Astrocyte of the cerebellum (primary cell): Measurements from ENCODE around the gene CHST12.

Source experiments
- DNase-seq: peaks from one replicate; pipeline ENCODE4 v3.0.0-alpha.2; 2011; ENCODE audit warnings: low read depth
- H3K4me3 ChIP-seq: 2 replicates; pipeline ENCODE4 v1.5.1; 2011; ENCODE audit warnings: mild to moderate bottlenecking, low read depth, low read length, moderate library complexity
- in situ Hi-C: cut with HindIII; loops from 2 replicates; pipeline ENCODE4 v1.10.0; 2017; ENCODE audit warnings: low sequenced_read_pairs
- TF ChIP-seq, protein P1 (sequence below): IDR thresholded peaks from 2 replicates; pipeline ENCODE4 v1.5.1; 2012; ENCODE audit warnings: low read length, low read depth, moderate library complexity, mild to moderate bottlenecking; ENCODE audit errors: missing control alignments

Gene CHST12

DNA sequence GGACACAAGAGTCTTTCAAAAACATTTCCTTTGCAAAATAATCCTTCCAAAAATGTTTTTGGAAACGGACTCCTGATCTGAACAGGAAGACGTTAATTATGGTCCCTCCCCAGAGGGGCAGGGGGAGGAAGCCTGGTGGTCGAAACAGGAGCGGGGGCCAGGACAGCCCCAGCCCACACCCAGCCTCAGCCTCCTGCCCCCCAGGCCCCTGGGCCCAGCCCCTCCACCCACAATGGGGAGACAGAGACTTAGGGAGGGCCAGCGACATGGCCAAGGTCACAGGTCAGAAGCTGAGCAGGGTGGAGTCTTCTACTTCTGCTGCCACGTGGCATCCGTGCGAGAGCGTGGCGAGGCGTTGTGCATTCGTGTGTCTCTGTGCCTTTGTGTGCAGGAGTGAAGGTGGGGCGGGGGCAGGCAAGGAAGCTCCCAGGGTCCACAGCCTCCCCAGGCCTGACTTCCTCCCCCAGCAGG, 86.8 kb downstream of the CHST12 start:
- DNase-seq, result no peak
- in situ Hi-C loops, result loop anchor here (10.0 kb wide), 1 partner anchor 55 kb away; no protein-coding TSS in a partner anchor
- TF ChIP-seq, protein P1, sequence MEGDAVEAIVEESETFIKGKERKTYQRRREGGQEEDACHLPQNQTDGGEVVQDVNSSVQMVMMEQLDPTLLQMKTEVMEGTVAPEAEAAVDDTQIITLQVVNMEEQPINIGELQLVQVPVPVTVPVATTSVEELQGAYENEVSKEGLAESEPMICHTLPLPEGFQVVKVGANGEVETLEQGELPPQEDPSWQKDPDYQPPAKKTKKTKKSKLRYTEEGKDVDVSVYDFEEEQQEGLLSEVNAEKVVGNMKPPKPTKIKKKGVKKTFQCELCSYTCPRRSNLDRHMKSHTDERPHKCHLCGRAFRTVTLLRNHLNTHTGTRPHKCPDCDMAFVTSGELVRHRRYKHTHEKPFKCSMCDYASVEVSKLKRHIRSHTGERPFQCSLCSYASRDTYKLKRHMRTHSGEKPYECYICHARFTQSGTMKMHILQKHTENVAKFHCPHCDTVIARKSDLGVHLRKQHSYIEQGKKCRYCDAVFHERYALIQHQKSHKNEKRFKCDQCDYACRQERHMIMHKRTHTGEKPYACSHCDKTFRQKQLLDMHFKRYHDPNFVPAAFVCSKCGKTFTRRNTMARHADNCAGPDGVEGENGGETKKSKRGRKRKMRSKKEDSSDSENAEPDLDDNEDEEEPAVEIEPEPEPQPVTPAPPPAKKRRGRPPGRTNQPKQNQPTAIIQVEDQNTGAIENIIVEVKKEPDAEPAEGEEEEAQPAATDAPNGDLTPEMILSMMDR, result no peak
- H3K4me3 ChIP-seq, result no peak overlapping the region

DNA sequence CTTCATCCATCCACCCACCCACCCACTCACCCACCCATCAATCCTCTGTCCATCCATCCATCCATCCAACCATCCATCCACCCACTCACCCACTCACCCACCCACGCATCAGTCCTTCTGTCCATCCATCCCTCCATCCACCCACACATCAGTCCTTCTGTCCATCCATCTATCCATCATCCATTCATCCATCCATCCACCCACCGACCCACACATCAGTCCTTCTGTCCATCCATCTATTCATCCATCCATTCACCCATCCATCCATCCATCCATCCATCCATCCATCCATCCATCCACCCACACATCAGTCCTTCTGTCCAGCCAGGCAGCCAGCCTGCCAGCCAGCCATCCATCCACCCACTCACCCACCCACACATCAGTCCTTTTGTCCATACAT, 88.6 kb downstream of the CHST12 start:
- DNase-seq, result no peak
- TF ChIP-seq, protein P1, result no peak
- H3K4me3 ChIP-seq, result no peak overlapping the region
- in situ Hi-C loops, result loop anchor here (10.0 kb wide), 1 partner anchor 57 kb away; no protein-coding TSS in a partner anchor

DNA sequence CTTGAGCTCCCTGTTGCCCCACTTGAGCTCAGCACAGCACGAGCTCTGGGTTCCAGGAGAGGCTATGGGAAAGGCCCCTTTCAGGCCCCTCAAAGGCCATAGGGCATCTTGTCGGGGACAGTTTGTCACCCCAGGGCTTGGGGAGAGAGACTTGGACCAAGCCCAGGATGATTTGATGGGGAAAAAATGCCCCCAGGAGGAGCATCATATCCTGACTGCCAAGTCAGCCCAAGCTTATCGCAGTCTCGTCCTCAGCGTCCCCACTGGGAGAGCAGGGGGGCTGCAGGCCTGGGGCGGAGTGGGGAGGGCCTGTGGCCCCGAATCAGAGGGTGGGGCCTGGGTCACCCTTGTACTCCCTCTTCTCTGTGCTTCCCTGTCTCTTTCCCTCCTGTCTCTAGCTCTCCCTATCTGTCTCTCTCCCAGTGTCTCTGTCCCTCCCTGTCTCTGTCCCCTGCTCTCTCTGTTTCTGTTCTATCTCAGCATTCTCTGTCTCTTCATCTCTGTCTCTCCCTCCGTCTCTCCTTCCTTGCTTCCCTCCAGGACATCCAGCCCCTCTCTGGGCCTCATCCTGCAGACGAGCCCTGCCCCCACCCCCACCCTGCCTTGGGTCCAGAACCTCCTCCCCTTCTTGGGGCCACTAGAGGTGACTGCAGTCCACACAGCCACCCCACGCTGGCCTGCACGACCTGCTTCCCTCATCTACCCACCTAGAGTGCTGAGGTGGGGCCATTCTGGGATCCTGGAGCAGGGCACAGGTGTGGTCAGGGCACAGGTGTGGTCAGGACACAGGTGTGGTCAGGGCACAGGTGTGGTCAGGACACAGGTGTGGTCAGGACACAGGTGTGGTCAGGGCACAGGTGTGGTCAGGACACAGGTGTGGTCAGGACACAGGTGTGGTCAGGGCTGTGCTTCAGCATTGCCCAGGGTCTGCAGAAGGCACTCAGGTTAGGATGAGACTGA, 90.1 kb downstream of the CHST12 start:
- no peak overlapping the region for H3K4me3 ChIP-seq
- in situ Hi-C loops, result loop anchor here (10.0 kb wide), 1 partner anchor 59 kb away; no protein-coding TSS in a partner anchor
- DNase-seq, result no peak
- TF ChIP-seq, protein P1, result no peak

DNA sequence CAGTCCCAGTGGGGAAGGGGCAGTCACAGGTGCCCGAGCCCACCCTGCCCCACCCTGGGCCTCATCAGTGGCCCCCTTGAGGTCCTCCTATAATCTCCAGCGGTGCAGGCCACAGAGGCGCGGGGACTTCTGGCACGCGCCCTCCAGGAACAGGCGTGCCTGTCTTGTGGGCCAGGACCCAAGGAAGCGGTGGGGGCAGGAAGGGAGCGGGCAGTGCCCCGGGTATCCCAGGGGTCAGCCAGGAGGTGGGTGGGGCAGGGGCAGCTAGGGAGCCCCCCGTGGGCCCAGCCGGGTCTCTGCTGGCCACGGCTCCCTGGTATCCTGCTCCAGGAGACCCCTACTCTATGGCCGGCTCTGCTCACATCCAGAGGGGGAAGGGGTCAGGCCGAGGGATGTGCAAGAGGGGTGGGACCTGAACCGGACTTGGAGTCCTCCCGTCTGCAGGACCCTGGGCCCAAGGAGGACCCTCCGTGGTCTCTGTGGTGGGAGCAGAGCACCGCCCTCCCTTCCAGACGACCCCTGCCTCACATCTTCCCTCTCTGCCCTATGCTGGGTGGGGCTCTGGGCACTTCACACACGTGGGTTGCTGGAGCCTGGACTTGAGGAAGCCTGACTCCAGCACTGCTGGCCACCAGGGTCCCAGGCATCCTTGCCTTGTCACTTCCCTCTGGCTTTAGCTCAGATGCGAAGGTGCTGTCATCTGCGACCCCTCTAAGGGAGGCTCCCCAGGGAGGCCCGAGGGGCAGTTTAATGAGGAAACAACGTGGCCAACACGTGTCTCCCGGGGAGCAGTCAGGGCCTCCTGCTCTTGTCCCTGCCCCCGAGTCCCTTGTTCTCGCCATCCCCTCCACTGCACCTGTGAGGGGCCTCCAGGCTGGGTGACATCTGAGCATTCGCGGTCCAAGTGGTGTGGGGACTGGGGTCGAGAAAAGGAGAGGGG, 91.0 kb downstream of the CHST12 start:
- in situ Hi-C loops, result loop anchor here (5.0 to 10.0 kb wide), 2 partner anchors 58 to 60 kb away; no protein-coding TSS in a partner anchor
- no peak overlapping the region for H3K4me3 ChIP-seq
- TF ChIP-seq, protein P1, result no peak
- no peak for DNase-seq

DNA sequence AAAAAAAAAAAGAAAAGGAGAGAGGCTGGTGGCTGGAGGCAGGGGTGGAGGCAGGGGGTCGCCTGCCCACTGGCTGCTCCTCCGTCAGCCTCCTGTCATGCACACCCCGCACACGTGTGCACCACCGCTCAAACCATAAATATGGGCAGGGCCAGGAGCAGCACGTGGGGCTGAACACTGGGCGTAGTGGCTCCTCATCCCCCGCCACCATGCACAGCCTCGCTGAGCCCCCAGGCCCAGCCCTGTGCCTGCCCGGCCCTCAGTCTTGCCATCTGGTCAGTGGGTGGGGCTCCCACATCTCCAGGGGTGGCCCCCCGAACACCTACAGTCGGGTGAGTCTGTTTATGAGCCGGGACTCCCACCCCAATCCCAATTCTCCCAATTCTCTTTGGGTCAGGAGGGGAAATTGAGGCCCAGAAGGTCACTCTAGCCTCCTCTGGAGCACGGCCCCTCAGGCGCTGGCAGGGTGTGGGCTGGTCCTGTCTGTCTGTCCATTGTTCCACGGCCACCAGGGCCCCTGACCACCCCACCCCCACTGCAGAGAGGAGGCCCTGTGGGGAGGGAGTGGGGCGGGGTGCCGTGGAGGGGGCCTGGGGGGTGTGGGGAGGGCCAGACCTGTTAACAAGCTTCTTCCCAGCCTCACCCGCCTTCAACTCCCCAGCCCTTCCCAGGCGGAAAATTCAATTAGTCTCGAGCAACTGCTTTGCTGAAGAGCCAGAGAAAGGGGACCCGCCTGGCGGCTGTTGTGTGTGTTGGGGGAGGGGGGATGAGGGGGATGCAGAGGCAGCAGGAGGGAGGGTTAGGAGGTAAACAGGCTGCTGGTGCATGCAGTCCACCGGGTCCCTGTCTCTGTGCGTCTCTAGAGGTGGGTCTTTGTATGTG, 92.2 kb downstream of the CHST12 start:
- TF ChIP-seq, protein P1, result no peak
- in situ Hi-C loops, result loop anchor here (5.0 to 10.0 kb wide), 2 partner anchors 57 to 61 kb away; no protein-coding TSS in a partner anchor
- no peak for DNase-seq
- no peak overlapping the region for H3K4me3 ChIP-seq
